ENCODE data around the gene THUMPD1.

The THUMPD1 gene

GRCh38 chr16:20755238-20755637, 13.6 kb upstream of the THUMPD1 start:
- Histone ChIP-seq H3K36me3 (no peaks in the 10 kb centered on the region), H3K9ac (no peak overlapping the region), H3K27me3 (no peaks in the 10 kb centered on the region), H3K4me3 (no peak overlapping the region), H3K27ac (no peak overlapping the region), H3K4me2 (no peak overlapping the region), H3K9me3 (replicated peaks in 1 of 11) (no peaks in the 10 kb centered on the region), H3K4me1 (peaks cover 0 to 4% (median 2%) of the 10 kb centered on the region in 10 experiments; a peak in 10 of 20 replicates), H4K20me1 (no peaks in the 10 kb centered on the region)
- no peak for TF ChIP-seq Cebpa-rat (IDR thresholded peaks at IDR 0.05)

- no peak overlapping the region for H3K9ac ChIP-seq
- no peak for TF ChIP-seq Cebpa-rat (IDR thresholded peaks at IDR 0.05)
- H4K20me1 ChIP-seq, result no peaks in the 10 kb centered on the region
- no peaks in the 10 kb centered on the region for H3K36me3 ChIP-seq
- H3K4me1 ChIP-seq, result no peaks in the 10 kb centered on the region
- no peaks in the 10 kb centered on the region for H3K27me3 ChIP-seq
- peaks cover 0 to 9% (median 2%) of the 10 kb centered on the region in 11 experiments; a peak in 11 of 22 replicates for H3K9me3 ChIP-seq (replicated peaks in 1 of 11)
- H3K27ac ChIP-seq, result no peak overlapping the region
- H3K4me3 ChIP-seq, result no peak overlapping the region
- H3K4me2 ChIP-seq, result no peak overlapping the region
These were observed 12.1 kb upstream of the THUMPD1 start for GRCh38 chr16:20753727-20754126.

GRCh38 chr16:20750558-20750957, 8.9 kb upstream of the THUMPD1 start:
- no peak overlapping the region for H3K9ac ChIP-seq
- H3K27ac ChIP-seq, result no peak overlapping the region
- H3K4me2 ChIP-seq, result no peak overlapping the region
- H3K4me1 ChIP-seq, result no peaks in the 10 kb centered on the region
- peaks cover 0 to 3% (median 0%) of the 10 kb centered on the region in 11 experiments; a peak in 1 of 22 replicates for H3K36me3 ChIP-seq
- no peaks in the 10 kb centered on the region for H3K27me3 ChIP-seq
- no peak overlapping the region for H3K4me3 ChIP-seq
- peaks cover 26 to 40% (median 29%) of the 10 kb centered on the region in 11 experiments for H3K9me3 ChIP-seq (replicated peaks in 1 of 11)
- no peaks in the 10 kb centered on the region for H4K20me1 ChIP-seq
- no peak for TF ChIP-seq Cebpa-rat (IDR thresholded peaks at IDR 0.05)

GRCh38 chr16:20749474-20749873, 7.9 kb upstream of the THUMPD1 start:
- no peak for TF ChIP-seq Cebpa-rat (IDR thresholded peaks at IDR 0.05)
- Histone ChIP-seq H3K36me3 (peaks cover 0 to 3% (median 0%) of the 10 kb centered on the region in 11 experiments; a peak in 1 of 22 replicates), H3K4me1 (peaks cover 0 to 9% (median 0%) of the 10 kb centered on the region in 10 experiments; a peak in 4 of 20 replicates), H3K27me3 (no peaks in the 10 kb centered on the region), H3K9ac (no peak overlapping the region), H3K9me3 (replicated peaks in 1 of 11) (peaks cover 26 to 40% (median 29%) of the 10 kb centered on the region in 11 experiments), H3K27ac (no peak overlapping the region), H3K4me2 (no peak overlapping the region), H3K4me3 (no peak overlapping the region), H4K20me1 (no peaks in the 10 kb centered on the region)

- Histone ChIP-seq H4K20me1 (no peaks in the 10 kb centered on the region), H3K36me3 (peaks cover 0 to 3% (median 0%) of the 10 kb centered on the region in 11 experiments; a peak in 1 of 22 replicates), H3K9me3 (replicated peaks in 1 of 11) (peaks cover 26 to 40% (median 29%) of the 10 kb centered on the region in 11 experiments), H3K4me2 (no peak overlapping the region), H3K9ac (no peak overlapping the region), H3K27ac (no peak overlapping the region), H3K4me3 (no peak overlapping the region), H3K4me1 (peaks cover 0 to 13% (median 0%) of the 10 kb centered on the region in 10 experiments; a peak in 5 of 20 replicates), H3K27me3 (no peaks in the 10 kb centered on the region)
- no peak for TF ChIP-seq Cebpa-rat (IDR thresholded peaks at IDR 0.05)
These were observed 5.6 kb upstream of the THUMPD1 start for GRCh38 chr16:20747030-20747816.

- Histone ChIP-seq H3K9ac (no peak overlapping the region), H3K4me1 (peaks cover 0 to 13% (median 0%) of the 10 kb centered on the region in 10 experiments; a peak in 5 of 20 replicates), H3K27ac (no peak overlapping the region), H3K27me3 (no peaks in the 10 kb centered on the region), H3K4me2 (no peak overlapping the region), H3K9me3 (replicated peaks in 1 of 11) (peaks cover 26 to 40% (median 29%) of the 10 kb centered on the region in 11 experiments), H3K4me3 (no peak overlapping the region; a peak in 1 of 20 replicates), H3K36me3 (peaks cover 0 to 3% (median 0%) of the 10 kb centered on the region in 11 experiments; a peak in 1 of 22 replicates), H4K20me1 (no peaks in the 10 kb centered on the region)
- no peak for TF ChIP-seq Cebpa-rat (IDR thresholded peaks at IDR 0.05)
These were observed 4.8 kb upstream of the THUMPD1 start for GRCh38 chr16:20746461-20746860.

GRCh38 chr16:20744922-20745440, 3.4 kb upstream of the THUMPD1 start:
- Histone ChIP-seq H3K36me3 (peaks cover 0 to 5% (median 0%) of the 10 kb centered on the region in 11 experiments; a peak in 4 of 22 replicates), H3K27ac (no peak overlapping the region; a peak in 1 of 22 replicates), H3K4me2 (peak overlapping the region in 2 of 11 experiments; percentile 20 to 57; a peak in 3 of 22 replicates), H3K27me3 (no peaks in the 10 kb centered on the region), H3K4me1 (peaks cover 7 to 20% (median 8%) of the 10 kb centered on the region in 10 experiments), H3K9me3 (replicated peaks in 1 of 11) (peaks cover 26 to 40% (median 29%) of the 10 kb centered on the region in 11 experiments), H3K9ac (no peak overlapping the region), H4K20me1 (peaks cover 10 to 12% (median 11%) of the 10 kb centered on the region in 11 experiments; a peak in 20 of 22 replicates), H3K4me3 (no peak overlapping the region)
- no peak for TF ChIP-seq Cebpa-rat (IDR thresholded peaks at IDR 0.05)

- Histone ChIP-seq H3K27ac (no peak overlapping the region), H3K9me3 (replicated peaks in 1 of 11) (peaks cover 23 to 31% (median 27%) of the 10 kb centered on the region in 11 experiments), H3K4me1 (peaks cover 11 to 26% (median 16%) of the 10 kb centered on the region in 10 experiments), H4K20me1 (peaks cover 24 to 26% (median 25%) of the 10 kb centered on the region in 11 experiments; a peak in 20 of 22 replicates), H3K4me2 (no peak overlapping the region), H3K4me3 (no peak overlapping the region), H3K36me3 (peaks cover 5 to 19% (median 13%) of the 10 kb centered on the region in 11 experiments), H3K27me3 (no peaks in the 10 kb centered on the region), H3K9ac (no peak overlapping the region)
- no peak for TF ChIP-seq Cebpa-rat (IDR thresholded peaks at IDR 0.05)
These were observed 2.0 kb upstream of the THUMPD1 start for GRCh38 chr16:20743591-20743990.

- H3K9me3 ChIP-seq (replicated peaks in 1 of 11), result peaks cover 0 to 5% (median under 1%) of the 10 kb centered on the region in 11 experiments; a peak in 11 of 22 replicates
These were observed 607 bp downstream of the THUMPD1 start for GRCh38 chr16:20740901-20741521.

More at GRCh38 chr16:20740901-20741521, 607 bp downstream of the THUMPD1 start:
- no peak for TF ChIP-seq Cebpa-rat (IDR thresholded peaks at IDR 0.05)
- H3K9ac ChIP-seq, result peak overlapping the region; percentile 89 to 96 (median 91)
- peaks cover 31 to 42% (median 38%) of the 10 kb centered on the region in 11 experiments for H3K36me3 ChIP-seq
- H4K20me1 ChIP-seq, result peaks cover 27 to 48% (median 42%) of the 10 kb centered on the region in 11 experiments; a peak in 20 of 22 replicates
- peak overlapping the region; percentile 74 to 95 (median 84) for H3K4me3 ChIP-seq
- peak overlapping the region; percentile 87 to 96 (median 91) for H3K27ac ChIP-seq
- H3K4me1 ChIP-seq, result peaks cover 11 to 26% (median 16%) of the 10 kb centered on the region in 10 experiments
- H3K27me3 ChIP-seq, result no peaks in the 10 kb centered on the region
- peak overlapping the region; percentile 85 to 98 (median 94) for H3K4me2 ChIP-seq

All from BLaER1 treated with 17β-estradiol and CSF1 and Interleukin-3, amounts not matched to agents 10 nM and 100 nM (cell line).